ENCODE results near the gene OPN5.

OPN5 gene

GRCh38 chr6:47789553-47789952, 7.7 kb downstream of the OPN5 start:
- DNase-seq, result no peak

GRCh38 chr6:47792216-47792733, 10.4 kb downstream of the OPN5 start:
- no peak for DNase-seq

DNA sequence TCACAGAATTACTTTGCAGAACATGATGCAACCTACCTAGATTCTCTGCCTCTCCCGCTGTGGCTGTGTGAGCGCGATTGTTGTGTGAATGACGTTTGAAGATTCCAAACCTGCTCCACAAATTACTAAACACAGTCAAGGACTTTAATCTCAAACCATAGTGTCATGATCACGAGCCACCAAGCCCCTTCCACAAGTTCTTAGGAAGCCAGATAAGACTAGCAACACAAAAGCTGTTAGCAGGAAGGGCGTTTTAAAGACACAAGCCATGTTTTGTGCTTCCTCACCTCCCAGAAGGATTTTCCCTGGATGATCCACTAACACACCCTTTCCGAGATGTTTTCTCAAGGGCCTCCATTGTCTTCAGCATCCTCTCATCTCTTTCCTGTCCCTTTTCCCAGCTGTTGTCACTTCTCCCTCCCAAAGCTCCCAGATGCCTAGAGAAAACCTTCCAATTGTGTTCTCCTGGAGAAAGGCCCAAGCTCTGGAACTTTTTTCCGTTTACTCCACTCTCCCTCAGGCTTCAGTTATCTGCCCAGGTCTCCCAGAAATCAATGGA, 12.8 kb downstream of the OPN5 start:
- no peak for DNase-seq

DNA sequence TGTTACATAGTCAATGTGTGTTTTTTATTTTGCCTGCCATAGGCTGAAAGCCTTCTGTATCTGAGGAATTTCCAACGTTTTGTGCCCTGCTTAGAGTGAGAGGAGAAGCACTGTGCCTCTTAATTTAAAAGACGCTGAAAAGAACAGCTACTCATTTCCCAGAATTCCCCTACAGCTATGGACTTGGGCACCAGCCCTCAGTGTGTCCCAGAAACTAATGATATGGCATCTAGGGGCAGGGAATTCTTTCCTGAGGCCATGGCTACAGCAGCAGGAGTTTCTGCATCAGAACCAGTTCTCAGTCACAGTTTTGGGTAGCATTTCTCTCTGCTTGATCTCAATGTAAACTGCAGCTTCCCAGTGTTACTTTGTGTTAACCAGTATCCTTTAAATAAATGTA, 20.2 kb downstream of the OPN5 start:
- no peak for DNase-seq

GRCh38 chr6:47804821-47805220, 23.0 kb downstream of the OPN5 start:
- DNase-seq, result no peak

DNA sequence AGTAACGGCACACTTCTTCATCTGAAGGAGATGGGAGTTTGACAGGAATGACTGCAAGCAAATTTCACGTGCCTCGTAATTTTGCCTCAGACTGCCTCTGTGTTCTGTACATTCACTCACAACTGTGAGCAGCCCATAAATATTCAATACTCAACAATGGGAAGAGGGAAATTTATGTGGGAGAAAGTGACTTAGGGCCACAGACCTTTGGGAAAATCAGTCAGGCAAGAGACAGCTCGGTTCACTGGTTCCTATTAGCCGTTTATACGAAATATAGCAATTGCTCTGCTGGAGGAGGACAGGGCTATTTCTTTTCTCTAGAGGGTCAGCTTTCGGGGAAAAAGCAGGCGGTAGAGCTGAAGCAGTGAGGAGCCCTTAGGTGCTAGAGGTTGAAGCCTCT, 28.0 kb downstream of the OPN5 start:
- no peak for DNase-seq

DNA sequence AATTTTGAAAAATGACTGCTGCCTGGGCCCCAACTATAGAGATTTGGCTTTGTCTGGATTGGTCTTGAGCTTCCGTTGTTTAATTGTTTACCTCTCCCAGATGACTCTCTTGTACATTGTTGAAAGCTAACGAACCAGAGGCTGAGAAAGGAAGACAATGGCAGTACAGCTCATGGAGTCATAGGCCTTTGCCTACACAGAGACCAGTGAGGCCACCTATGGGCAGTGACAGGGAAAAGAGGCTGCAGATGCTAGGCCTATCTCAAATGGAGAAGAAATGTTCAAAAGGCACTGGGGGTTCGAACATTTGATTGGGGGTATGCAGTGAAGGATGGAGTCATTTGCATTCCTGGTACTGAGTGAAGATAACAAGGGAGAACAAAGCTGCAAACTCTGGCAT, 29.1 kb downstream of the OPN5 start:
- DNase-seq, result no peak

- DNase-seq, result no peak
These were observed 29.6 kb downstream of the OPN5 start for GRCh38 chr6:47811443-47811842.

DNA sequence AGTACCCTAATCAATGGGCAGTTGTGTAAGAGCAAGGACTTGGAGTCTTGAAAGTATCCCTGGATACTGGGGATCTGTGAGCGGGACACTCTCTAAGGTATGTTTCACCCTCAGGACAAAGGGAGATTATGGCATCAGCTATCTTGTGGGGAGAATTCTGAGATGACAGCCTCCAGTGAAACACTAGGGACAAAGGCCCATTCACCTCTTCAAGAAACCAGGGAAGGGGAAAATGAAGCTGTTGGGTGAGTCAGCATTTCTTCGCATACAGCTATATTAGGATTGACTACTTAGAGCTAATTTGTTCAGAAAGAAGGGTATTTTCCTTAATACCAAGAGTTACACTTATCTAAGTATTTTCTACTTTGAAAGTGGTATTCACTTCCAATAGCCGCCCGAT, 35.9 kb downstream of the OPN5 start:
- no peak for DNase-seq

DNA sequence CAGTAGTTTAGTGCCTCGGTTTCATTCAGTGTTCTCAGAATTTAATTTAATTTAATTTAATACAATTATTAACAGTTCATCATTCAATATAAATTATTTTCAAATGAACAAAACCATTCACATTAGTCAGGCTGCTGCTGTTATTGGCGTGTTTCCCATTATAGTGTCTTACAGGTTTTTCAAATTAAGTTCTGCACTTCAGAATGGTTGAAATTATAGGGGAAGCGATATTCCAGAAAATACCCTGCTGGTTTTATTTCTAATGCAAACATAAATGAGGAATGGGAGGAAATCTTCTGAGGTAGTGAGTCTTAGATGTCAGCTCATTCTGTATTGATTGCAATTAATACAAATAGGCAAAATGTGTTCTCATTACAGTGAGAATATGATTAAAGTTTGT, 37.6 kb downstream of the OPN5 start:
- DNase-seq, result no peak

DNA sequence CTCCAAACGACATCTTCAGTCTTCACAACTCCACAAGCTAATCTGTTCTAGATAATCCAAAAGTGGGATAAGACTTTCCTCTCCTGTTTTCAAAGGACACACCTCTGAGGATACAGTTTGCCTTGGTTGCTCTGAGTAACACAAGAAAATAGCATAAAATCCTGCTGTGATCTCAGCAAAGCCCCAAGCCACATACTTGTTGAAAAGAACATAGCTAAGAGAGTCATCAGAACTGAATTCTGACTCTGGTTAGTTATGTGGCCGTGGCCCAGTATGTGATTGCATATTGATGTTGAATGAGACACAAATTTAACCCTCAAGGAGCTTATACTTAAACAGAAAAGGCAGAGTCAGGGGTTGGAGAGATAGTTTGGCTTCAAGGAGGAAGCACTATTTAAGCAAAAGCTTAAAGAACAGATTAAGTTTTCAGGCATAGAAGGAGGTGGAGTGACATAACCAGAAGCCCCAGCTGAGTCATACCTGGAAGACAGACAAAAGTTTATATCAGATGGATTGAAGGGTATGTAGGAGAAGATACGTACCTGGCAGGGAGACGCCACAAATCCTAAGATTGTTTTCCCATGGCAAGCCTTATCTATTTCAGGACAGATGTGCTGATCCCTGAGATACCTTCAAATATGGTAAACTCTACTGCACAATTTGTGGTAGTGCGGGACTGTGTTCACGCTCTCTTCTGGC, 41.2 kb downstream of the OPN5 start:
- no peak for DNase-seq

DNA sequence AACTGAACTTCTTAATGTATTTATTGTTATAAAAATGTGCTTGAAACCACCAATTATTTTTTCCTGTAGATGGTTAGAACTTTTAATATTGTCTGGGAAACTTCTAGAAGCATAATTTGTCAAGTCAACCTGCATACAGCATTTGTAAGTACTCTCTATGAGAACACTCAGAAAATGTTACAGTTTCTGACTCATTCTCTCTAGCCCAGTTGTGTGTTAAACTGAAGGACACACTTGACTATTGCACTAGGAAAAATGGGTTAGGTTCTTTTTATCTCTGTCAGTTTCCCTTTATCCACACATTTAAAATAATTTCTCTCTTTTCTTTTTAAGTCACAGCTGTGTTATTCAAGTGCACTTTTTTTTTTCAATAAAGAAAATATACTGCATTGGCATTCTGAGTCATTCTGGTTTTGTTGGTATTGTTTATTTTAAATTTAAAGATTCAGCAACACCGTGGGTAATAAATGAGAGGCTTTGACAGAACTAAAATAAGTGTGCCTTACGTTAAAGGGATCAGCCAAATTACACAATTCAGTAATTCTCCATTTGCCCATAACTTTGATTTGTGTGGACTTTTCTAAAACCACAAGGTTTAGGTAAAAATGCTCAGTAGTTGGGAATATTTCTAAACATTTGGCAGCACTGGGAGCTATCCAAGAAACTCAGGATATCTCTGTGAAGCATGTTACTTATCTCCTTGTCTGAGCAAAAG, 50.7 kb downstream of the OPN5 start:
- DNase-seq, result no peak

- DNase-seq, result no peak
These were observed 52.4 kb downstream of the OPN5 start for GRCh38 chr6:47834196-47834595.

DNA sequence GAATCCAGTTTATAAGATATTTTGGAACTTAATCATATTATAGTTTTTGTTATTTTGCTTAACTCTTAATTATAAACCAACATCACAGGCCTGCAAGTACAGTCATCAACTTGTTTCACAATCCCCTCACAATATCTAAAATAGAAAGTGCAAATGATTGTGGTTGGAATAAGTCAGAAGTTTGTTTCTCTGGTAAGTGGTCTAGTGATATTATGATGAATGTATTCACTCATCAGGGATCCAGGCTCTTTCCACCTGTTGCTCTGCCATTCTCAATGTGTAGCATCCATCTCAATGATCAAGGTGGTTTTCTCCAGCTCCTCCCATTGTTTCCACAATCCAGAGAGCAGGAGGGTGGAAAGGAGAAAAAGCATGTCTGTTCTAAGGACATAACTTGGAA, 54.2 kb downstream of the OPN5 start:
- DNase-seq, result no peak

DNA sequence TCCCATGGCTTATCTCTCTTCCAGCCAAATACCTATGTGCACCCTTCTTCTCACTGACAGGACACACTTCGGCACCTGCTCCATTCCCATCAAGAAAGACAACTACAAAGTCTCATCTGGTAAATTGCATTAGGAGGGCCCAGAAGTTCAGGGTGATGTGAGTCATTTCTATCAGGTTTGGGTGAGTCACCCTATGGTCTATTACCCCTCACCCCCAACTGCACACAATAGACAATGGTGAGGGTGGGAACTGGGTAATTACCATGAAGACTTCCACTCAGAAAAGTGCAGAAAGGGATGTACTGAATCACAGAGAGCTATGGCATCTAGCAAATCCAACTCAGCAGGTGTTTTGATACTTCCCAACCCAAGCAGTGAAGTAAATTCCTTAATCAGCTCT, 54.8 kb downstream of the OPN5 start:
- DNase-seq, result no peak

DNA sequence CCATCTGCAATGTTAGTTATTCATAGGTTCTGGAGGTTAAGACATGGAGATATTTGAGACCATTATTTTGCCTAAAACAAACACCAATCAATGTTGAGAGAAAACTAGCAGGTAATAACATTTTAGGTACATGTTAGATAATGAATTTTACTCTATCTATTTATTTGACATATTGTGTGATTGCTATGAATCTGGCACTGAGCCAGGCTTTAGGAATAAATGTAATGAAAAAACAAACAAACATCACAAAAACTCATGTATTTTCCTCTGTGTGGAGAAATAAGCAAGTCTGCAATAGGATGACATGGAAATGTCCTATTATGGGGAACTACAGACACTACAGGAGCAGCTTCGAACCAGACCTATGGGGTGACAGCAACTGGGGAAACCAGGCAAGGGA, 57.8 kb downstream of the OPN5 start:
- no peak for DNase-seq

GRCh38 chr6:47844881-47845280, 63.0 kb downstream of the OPN5 start:
- no peak for DNase-seq

DNA sequence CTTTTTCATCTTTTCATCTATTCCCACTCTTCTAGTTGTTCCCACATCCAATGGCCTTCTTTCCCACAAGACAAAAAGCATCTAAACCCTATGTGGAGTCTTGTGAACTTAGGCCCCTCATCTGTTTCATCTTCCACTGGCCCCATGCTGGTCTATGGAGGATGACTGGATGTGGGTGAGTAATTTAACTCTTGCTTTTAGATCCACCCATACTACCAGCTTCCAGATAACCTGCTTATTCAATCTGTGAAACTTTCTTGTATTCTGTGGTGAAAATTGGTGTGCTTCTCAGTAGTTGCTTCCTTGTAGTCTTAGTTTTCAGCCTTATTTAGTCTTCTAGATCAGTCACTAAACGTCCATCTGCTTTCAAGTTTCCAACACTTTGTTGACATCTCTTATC, 64.9 kb downstream of the OPN5 start:
- DNase-seq, result no peak

- no peak for DNase-seq
These were observed 69.3 kb downstream of the OPN5 start for GRCh38 chr6:47851091-47851490.

GRCh38 chr6:47852727-47853126, 70.9 kb downstream of the OPN5 start:
- no peak for DNase-seq

GRCh38 chr6:47853766-47854165, 71.9 kb downstream of the OPN5 start:
- no peak for DNase-seq

- no peak for DNase-seq
These were observed 73.1 kb downstream of the OPN5 start for GRCh38 chr6:47854971-47855370.

DNA sequence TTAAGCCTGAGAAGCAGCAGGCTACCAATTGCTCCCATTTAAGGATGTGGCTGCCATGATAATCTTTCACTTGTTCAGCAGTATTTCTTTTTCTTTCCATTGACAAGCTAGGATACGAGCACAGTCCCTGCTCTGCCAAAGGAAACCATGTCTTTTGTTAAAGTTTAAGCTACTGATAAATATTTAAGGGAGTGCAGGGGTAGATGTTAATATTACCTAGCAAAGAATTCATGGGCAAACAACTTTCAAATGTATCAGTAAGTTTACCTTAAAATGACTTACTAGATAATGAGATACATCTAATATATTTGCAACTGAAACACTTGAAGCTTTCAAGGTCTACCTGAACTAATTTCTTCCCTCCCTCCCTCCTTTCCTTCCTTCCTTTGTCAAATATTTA, 77.3 kb downstream of the OPN5 start:
- DNase-seq, result no peak

DNA sequence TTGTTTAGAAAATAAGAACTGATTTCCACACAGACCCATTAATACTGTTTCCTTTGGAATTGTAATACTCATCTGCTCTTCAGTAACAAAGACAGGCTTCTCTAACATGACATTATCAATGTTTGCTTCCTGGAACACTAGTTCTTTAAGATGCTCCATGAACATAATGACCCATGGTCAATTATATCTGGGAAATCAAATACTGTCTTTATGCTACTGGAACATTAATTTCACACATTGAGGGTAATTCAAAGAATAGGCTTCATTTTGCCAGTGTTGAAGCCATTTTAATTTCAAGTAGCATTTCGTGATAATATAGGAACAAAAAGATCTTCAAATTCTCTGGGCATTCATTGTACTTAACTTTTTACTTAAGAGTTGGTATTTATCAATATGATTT, 80.9 kb downstream of the OPN5 start:
- no peak for DNase-seq
